NB4 (cell line): ENCODE measurements around the gene GP1BA.
A peak's percentile ranks its signal among the peaks of the same experiment; 100 is the strongest.

Source experiments
- DNase-seq: peaks from one replicate; pipeline ENCODE4 v3.0.0; 2010; ENCODE audit warnings: low read depth
- H3K4me3 ChIP-seq: one replicate; pipeline ENCODE4 v1.5.1; 2011; ENCODE audit warnings: mild to moderate bottlenecking, low read depth, low read length, moderate library complexity
- MYC ChIP-seq: IDR thresholded peaks from 2 replicates; pipeline ENCODE4 v1.6.1; 2011; ENCODE audit warnings: low read depth, low read length
- POLR2A ChIP-seq: IDR thresholded peaks from 2 replicates; pipeline ENCODE4 v1.6.1; 2011; ENCODE audit warnings: mild to moderate bottlenecking; ENCODE audit not compliant: insufficient read length; ENCODE audit errors: extremely low read depth
- TF ChIP-seq, protein P1 (sequence below): IDR thresholded peaks from 2 replicates; pipeline ENCODE4 v1.6.1; 2011; ENCODE audit warnings: low read depth, low read length
- TF ChIP-seq, protein P2 (sequence below): IDR thresholded peaks from one replicate; pipeline ENCODE4 v1.5.1; 2012; ENCODE audit warnings: low read depth, low read length

Gene GP1BA

DNA sequence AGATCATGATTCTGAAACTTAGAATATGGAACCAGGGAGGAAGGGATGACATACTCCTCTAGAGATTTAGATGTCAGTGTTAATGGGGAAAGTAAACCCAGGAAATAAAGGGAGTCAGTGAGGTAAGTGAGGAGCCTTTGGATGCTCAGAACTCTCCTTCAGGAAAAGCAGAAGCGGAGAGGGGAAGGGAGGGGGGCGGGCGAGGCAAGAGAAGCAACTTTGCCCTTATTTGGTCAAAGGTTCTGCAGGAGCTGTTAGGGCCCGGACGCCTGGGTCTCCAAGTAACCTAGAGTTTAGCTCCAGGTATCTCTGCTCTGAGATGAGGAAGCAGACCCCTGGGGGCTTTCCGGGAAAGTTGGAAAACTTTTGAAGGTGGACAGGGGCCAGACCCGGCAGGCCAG is 14.9 kb downstream of the GP1BA start:
- TF ChIP-seq POLR2A, result no peak
- TF ChIP-seq, protein P1, sequence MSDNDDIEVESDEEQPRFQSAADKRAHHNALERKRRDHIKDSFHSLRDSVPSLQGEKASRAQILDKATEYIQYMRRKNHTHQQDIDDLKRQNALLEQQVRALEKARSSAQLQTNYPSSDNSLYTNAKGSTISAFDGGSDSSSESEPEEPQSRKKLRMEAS, result no peak
- no peak for TF ChIP-seq MYC
- TF ChIP-seq, protein P2, sequence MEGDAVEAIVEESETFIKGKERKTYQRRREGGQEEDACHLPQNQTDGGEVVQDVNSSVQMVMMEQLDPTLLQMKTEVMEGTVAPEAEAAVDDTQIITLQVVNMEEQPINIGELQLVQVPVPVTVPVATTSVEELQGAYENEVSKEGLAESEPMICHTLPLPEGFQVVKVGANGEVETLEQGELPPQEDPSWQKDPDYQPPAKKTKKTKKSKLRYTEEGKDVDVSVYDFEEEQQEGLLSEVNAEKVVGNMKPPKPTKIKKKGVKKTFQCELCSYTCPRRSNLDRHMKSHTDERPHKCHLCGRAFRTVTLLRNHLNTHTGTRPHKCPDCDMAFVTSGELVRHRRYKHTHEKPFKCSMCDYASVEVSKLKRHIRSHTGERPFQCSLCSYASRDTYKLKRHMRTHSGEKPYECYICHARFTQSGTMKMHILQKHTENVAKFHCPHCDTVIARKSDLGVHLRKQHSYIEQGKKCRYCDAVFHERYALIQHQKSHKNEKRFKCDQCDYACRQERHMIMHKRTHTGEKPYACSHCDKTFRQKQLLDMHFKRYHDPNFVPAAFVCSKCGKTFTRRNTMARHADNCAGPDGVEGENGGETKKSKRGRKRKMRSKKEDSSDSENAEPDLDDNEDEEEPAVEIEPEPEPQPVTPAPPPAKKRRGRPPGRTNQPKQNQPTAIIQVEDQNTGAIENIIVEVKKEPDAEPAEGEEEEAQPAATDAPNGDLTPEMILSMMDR, result no peak
- H3K4me3 ChIP-seq, result peak overlapping the region; percentile 95
- DNase-seq, result peak; percentile 56

DNA sequence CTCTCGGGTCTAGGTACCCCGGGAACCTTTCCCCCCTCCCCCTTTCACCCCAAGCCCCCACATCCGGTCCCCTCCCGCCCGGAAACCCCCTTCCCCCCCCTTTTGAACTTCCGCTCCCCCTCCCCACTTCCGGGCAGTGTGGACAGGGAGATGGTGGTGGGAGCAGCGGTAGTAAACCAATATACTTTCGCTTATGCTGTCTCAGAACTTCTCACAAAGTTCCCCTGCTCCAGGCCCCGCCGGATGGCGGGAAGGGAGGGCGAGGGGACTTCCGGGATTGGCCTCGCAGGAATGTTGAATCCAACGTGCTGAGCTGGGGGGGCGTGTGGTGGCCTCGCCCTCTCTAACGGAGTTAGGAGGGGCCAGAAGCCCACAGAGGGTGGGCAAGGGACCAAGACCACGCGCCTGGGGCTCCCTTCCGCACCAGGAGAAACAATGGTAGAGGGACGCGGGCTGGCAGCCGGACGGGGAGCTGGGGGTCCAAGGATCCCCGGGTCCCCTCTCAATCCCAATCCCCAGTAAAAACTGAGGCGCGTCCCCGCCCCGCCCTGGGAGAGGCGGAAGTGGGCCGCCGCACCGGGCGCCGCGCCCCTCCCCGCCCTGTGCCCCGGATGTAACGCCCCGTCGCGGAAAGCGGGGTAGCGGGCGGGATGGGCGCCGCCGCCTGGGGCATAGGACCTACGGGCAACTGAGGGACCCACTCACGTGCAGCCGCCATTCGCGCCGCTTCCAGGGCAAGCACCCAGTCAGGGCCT is 15.5 kb downstream of the GP1BA start:
- no peak for TF ChIP-seq POLR2A
- H3K4me3 ChIP-seq, result peak overlapping the region; percentile 95
- peak; percentile 70 for DNase-seq

DNA sequence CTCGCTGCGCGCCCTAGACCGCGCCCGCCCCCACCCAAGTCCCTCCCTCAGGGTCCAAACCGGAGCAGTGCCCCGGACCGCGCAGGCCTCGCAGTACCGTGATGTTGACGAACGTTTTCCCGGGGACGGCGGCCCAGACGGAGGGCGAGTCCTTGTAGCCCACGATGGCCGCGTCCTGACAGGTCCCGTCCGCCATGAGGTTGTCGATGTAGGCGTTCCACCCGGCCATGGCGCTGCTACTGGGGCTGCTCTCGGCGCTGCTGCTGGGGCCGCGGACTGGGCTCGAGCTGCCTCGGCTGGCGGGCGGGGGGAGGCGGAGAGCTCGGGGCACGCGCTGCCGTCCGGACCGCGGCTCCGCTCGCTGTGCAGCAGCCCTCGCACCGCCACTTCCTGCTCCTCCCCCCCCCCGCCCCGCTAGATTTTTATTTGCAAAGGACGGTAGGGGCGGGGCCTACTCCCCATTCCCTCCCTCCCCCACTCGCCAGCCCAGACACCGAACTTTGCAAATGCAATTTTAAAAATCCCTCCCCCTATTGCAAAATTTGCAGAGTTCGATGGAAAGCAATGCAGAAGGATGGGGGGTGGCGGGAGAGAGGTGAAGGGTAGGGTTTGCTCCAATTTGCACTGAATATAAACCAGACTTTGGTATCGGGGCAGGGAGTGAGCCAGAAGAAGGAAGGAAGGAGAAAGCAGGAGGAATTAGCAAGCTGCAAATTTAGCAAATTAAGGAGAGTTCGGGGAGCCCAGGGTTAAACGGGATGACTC is 16.3 kb downstream of the GP1BA start, which contains the start of gene PFN1:
TSS of gene PFN1 (minus strand) at position 365 of the 765 bp plus-strand sequence. CDS start at position 229, 136 bp downstream.
- TF ChIP-seq MYC (no peak; the same call in 1 of the 2 replicates), POLR2A (peak; percentile 54)
- TF ChIP-seq, protein P2, result no peak
- TF ChIP-seq, protein P1, result peak; percentile 26; the same call in 1 of the 2 replicates
- peak; percentile 94 for DNase-seq
- peak within 1 kb of the TSS; percentile 95 for H3K4me3 ChIP-seq

DNA sequence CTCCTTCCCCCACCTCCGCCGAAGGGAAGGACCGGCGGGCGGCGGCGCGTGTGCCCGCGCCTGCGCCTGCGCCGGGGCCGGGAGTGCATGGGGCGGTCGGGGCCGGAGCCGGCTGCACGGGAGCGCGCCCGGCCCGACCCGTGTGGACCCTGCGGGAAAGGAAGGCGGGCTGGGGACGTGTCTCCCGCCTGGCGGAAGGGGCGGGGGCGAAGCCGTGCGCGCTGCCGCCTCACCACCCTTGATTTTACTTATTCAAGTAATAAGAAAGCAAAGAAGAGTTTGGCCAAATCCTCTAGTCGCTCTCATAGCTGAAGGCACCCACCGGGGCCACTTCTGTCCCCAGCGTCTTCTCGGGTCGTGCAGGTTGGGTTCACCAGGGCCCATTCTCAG is 16.8 kb downstream of the GP1BA start:
- peak overlapping the region; percentile 65 for H3K4me3 ChIP-seq
- TF ChIP-seq POLR2A, result no peak
- TF ChIP-seq, protein P2, result no peak
- TF ChIP-seq MYC, result no peak
- TF ChIP-seq, protein P1, result no peak
- DNase-seq, result peak; percentile 88

DNA sequence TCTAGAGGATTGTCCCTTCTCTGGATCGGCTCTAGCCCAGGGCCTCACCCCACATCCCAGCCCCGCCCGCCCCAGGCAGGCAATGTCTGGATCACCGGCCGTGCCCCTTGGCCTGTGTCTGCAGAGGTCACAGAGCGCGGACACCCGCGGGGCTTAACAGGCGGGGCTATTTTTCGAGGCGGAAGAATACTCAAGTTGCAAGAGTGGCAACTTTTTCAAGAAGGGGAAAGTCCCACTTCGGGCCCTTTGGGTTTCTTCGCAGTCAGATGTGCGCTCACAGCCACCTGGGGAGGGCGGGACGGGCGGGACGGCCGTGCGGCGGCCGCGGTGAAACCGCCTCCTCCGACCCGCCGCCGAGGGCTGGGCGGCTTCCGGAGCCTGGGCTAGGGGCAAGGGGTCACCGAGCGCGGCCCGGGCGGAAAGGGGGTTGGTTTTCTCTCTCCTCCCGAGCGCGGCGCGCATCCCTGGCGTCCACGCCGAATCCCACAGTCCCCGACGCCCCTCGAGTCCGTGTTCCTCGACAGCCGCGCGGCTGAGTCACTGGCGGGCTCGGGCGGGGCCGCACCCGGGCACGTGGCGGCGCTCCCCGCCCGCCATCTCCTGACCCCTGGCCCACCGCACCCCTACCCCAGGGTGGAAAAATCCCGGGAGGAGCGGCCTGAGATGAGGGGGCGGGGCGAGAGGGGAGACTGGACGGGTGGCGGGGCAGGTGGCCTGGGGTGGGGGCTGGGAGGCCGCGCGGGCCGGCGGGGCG is 17.4 kb downstream of the GP1BA start:
- DNase-seq, result peak; percentile 80
- H3K4me3 ChIP-seq, result peak overlapping the region; percentile 61
- peak; percentile 74 for TF ChIP-seq MYC
- peak; percentile 16 for TF ChIP-seq POLR2A
- TF ChIP-seq, protein P2, result no peak
- TF ChIP-seq, protein P1, result no peak
